OCI-LY3 (cell line): ENCODE results near the gene LBP.

ENCODE experiments used
- H2AFZ ChIP-seq: fragments of 200-600, 300-600 bp; shearing (Covaris generic); 2 replicates; pipeline ENCODE4 v1.6.0; 2014; ENCODE audit warnings: antibody characterized with exemption, low read depth, low read length
- H3K27ac ChIP-seq: fragments of 200-600, 300-600 bp; sonication (generic); 2 replicates; pipeline ENCODE4 v1.5.1; 2014; ENCODE audit warnings: mild to moderate bottlenecking, low read length, moderate library complexity, mixed read lengths
- H3K27me3 ChIP-seq: fragments of 200-600, 300-600 bp; sonication (generic); 2 replicates; pipeline ENCODE4 v1.6.1; 2014; ENCODE audit warnings: low read depth, low read length, mixed read lengths
- H3K36me3 ChIP-seq: fragments of 200-600, 300-600 bp; sonication (generic); replicated peaks from 2 replicates; pipeline ENCODE3; 2014; ENCODE audit warnings: low read depth, low read length, mixed read lengths
- H3K4me1 ChIP-seq: fragments of 300-600, 200-600 bp; sonication (generic); 2 replicates; pipeline ENCODE4 v1.6.1; 2014; ENCODE audit warnings: low read length, mixed read lengths
- H3K4me2 ChIP-seq: fragments of 200-600, 300-600 bp; sonication (generic); 2 replicates; pipeline ENCODE4 v1.6.1; 2014; ENCODE audit warnings: low read length, mixed read lengths
- H3K4me3 ChIP-seq: fragments of 300-600, 200-600 bp; sonication (generic); 2 replicates; pipeline ENCODE4 v1.5.1; 2014; ENCODE audit warnings: antibody characterized with exemption, mild to moderate bottlenecking, low read length, moderate library complexity
- H3K79me2 ChIP-seq: fragments of 300-600, 200-600 bp; shearing (Covaris generic); 2 replicates; pipeline ENCODE4 v1.6.1; 2014; ENCODE audit warnings: mild to moderate bottlenecking, low read length, mixed read lengths
- H3K9ac ChIP-seq: fragments of 300-600, 200-600 bp; shearing (Covaris generic); 2 replicates; pipeline ENCODE4 v1.6.0; 2014; ENCODE audit warnings: mild to moderate bottlenecking, low read length, moderate library complexity
- H3K9me3 ChIP-seq: fragments of 200-600, 300-600 bp; shearing (Covaris generic); 2 replicates; pipeline ENCODE4 v1.6.1; 2014; ENCODE audit warnings: low read length, mixed read lengths; ENCODE audit not compliant: insufficient read depth
- H4K20me1 ChIP-seq: fragments of 200-600, 300-600 bp; sonication (generic); 2 replicates; pipeline ENCODE4 v1.6.1; 2016; ENCODE audit warnings: low read length, mixed read lengths; ENCODE audit not compliant: insufficient read depth
- CTCF ChIP-seq: fragments of 200-600, 300-600 bp; sonication (generic); IDR thresholded peaks from 2 replicates; pipeline ENCODE4 v1.5.1; 2014; ENCODE audit warnings: antibody characterized with exemption, low read length, low read depth
- EZH2phosphoT487 ChIP-seq: fragments of 200-600 bp; shearing (Covaris generic); IDR thresholded peaks from 2 replicates; pipeline ENCODE4 v1.6.1; 2018; ENCODE audit warnings: antibody characterized with exemption, mixed run types, low read depth

Gene LBP

GRCh38 chr20:38331245-38331644, 15.0 kb upstream of the LBP start:
- no peaks in the 10 kb centered on the region for H3K36me3 ChIP-seq
- H2AFZ ChIP-seq = no peak overlapping the region
- no peaks in the 10 kb centered on the region; the same call in 1 of the 2 replicates for H4K20me1 ChIP-seq
- peaks cover 45% of the 10 kb centered on the region for H3K27me3 ChIP-seq
- H3K27ac ChIP-seq = no peak overlapping the region
- H3K9ac ChIP-seq = no peak overlapping the region
- TF ChIP-seq EZH2phosphoT487 (no peak), CTCF (no peak)
- H3K9me3 ChIP-seq = no peaks in the 10 kb centered on the region
- H3K4me3 ChIP-seq = no peak overlapping the region
- H3K4me1 ChIP-seq = no peaks in the 10 kb centered on the region
- no peak overlapping the region for H3K4me2 ChIP-seq
- H3K79me2 ChIP-seq = no peaks in the 10 kb centered on the region

GRCh38 chr20:38331814-38332213, 14.5 kb upstream of the LBP start:
- H3K27me3 ChIP-seq = peaks cover 45% of the 10 kb centered on the region
- H3K27ac ChIP-seq = no peak overlapping the region
- no peak overlapping the region for H3K4me2 ChIP-seq
- H3K9me3 ChIP-seq = no peaks in the 10 kb centered on the region
- no peaks in the 10 kb centered on the region for H3K4me1 ChIP-seq
- H3K9ac ChIP-seq = no peak overlapping the region
- no peak overlapping the region for H3K4me3 ChIP-seq
- no peak for TF ChIP-seq EZH2phosphoT487
- no peak for TF ChIP-seq CTCF
- no peak overlapping the region for H2AFZ ChIP-seq
- H4K20me1 ChIP-seq = no peaks in the 10 kb centered on the region; the same call in 1 of the 2 replicates
- no peaks in the 10 kb centered on the region for H3K79me2 ChIP-seq
- no peaks in the 10 kb centered on the region for H3K36me3 ChIP-seq

GRCh38 chr20:38334016-38334415, 12.3 kb upstream of the LBP start:
- Histone ChIP-seq H3K79me2 (no peaks in the 10 kb centered on the region), H3K9me3 (no peaks in the 10 kb centered on the region), H3K4me1 (no peaks in the 10 kb centered on the region), H2AFZ (no peak overlapping the region), H3K36me3 (no peaks in the 10 kb centered on the region), H3K27me3 (peaks cover 60% of the 10 kb centered on the region), H3K9ac (no peak overlapping the region), H3K27ac (no peak overlapping the region), H3K4me2 (no peak overlapping the region), H4K20me1 (no peaks in the 10 kb centered on the region; the same call in 1 of the 2 replicates), H3K4me3 (no peak overlapping the region)
- no peak for TF ChIP-seq CTCF
- TF ChIP-seq EZH2phosphoT487 = no peak

- Histone ChIP-seq H3K79me2 (no peaks in the 10 kb centered on the region), H3K36me3 (no peaks in the 10 kb centered on the region), H3K4me1 (no peaks in the 10 kb centered on the region), H3K4me2 (no peak overlapping the region), H3K4me3 (no peak overlapping the region), H3K27me3 (peaks cover 59% of the 10 kb centered on the region), H3K9ac (no peak overlapping the region), H3K9me3 (no peaks in the 10 kb centered on the region), H3K27ac (no peak overlapping the region), H4K20me1 (no peaks in the 10 kb centered on the region; the same call in 1 of the 2 replicates), H2AFZ (no peak overlapping the region)
- TF ChIP-seq EZH2phosphoT487 = no peak
- no peak for TF ChIP-seq CTCF
Observed at GRCh38 chr20:38336726-38337125, 9.6 kb upstream of the LBP start.
